HAP-1 (cell line): Measurements from ENCODE around the gene TLCD2.
"Not testable (repeated sequence)": the region's sequence is repeated elsewhere in the genome, so short reads cannot be mapped to it uniquely, and the experiment has no call there.

ENCODE experiments used
- DNase-seq, 2 experiments: peaks; one replicate each; pipeline ENCODE4 v3.0.0-alpha.2; 2016 to 2020; ENCODE audit warnings: low spot score in 2 of 2
- H3K27me3 ChIP-seq: fragments of 250-450 bp; sonication (Bioruptor Pico); 2 replicates; pipeline ENCODE4 v1.5.1; 2020; ENCODE audit warnings: low read depth, mild to moderate bottlenecking, moderate library complexity
- H3K36me3 ChIP-seq: fragments of 250-450 bp; sonication (Bioruptor Pico); replicated peaks from 2 replicates; pipeline ENCODE4 v1.5.1; 2020; ENCODE audit warnings: mild to moderate bottlenecking
- H3K4me1 ChIP-seq: fragments of 250-450 bp; sonication (Bioruptor Pico); 2 replicates; pipeline ENCODE4 v1.5.1; 2020; ENCODE audit warnings: mild to moderate bottlenecking
- H3K4me3 ChIP-seq: fragments of 250-450 bp; sonication (Bioruptor Pico); 2 replicates; pipeline ENCODE4 v1.5.1; 2020; ENCODE audit warnings: mild to moderate bottlenecking, moderate library complexity
- H3K9me3 ChIP-seq: fragments of 250-450 bp; sonication (Bioruptor Pico); 2 replicates; pipeline ENCODE4 v1.5.1; 2020; ENCODE audit warnings: mild to moderate bottlenecking, moderate library complexity
- in situ Hi-C: fragments of 300-500 bp; cut with MboI; formaldehyde crosslinking; loops from 3 replicates; pipeline ENCODE4 v1.14.3; 2020; ENCODE audit warnings: low sequenced_read_pairs, inconsistent platforms, mixed read lengths

The TLCD2 gene

DNA sequence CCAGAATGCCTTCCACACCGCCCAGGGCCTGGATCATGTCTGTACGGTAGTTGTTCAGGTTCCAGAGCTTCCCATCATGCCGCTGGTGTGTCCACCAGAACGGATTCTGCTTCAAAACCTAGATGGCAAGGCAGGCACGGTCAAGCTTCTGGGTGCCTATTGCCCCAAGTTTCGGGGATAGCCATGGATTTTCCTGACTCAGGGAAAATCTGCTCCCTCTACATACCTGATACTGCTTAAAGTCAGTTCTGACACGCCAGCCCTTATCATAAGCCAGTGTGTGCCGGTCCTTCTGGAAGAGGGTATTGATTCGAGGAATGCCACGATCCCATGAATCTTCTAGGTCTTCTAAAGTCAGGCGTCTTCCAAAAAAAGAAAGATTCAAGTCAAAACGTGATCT, 49.1 kb downstream of the TLCD2 start:
- no peak for DNase-seq
- Histone ChIP-seq H3K36me3 (peaks cover 91% of the 10 kb centered on the region), H3K4me3 (no peak overlapping the region), H3K4me1 (no peaks in the 10 kb centered on the region), H3K9me3 (no peaks in the 10 kb centered on the region), H3K27me3 (no peaks in the 10 kb centered on the region)
- in situ Hi-C loops = no loop called here

DNA sequence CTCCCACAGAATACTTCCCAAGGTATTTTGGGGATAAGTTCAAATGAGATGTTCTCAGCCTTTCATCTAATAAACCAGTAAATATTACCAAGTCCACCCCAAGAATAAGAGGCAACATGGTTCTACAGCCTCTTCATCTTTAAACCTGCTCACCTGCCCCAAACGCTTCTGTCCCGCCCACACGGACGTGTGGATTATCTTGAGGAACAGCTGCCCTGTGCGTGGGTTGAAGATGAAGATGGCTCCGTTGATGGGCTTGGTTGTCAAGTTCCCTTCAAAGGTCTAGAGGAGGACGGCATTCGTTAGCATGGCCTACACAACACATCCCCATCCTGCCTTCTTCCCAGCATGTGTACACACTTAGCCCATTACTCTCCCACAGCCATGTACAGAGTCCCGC, 52.1 kb downstream of the TLCD2 start:
- Histone ChIP-seq H3K4me3 (no peak overlapping the region), H3K4me1 (no peaks in the 10 kb centered on the region), H3K27me3 (no peaks in the 10 kb centered on the region), H3K9me3 (no peaks in the 10 kb centered on the region), H3K36me3 (peaks cover 94% of the 10 kb centered on the region)
- DNase-seq = no peak
- in situ Hi-C loops = no loop called here

DNA sequence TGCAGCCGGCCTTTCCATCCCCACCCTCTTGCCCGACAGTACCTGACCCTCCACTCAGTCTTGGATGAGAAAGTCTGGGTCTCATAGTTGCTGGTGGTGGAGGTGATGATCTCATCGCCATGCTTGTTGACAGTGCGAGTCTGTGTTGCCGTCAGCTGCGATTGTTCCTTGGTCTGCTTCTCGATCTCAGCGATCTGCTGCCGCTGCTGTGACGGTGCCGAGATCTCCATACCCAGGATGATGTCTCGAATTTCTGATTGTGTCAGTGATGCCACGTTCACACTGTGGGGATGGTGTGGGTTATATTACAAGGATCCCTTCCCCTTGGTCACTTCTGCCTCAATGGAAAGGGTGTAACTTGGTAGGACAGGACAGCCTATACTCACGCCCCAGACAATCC, 56.4 kb downstream of the TLCD2 start:
- no peak for DNase-seq
- H3K36me3 ChIP-seq = peaks cover 87% of the 10 kb centered on the region
- no peaks in the 10 kb centered on the region; the same call in 1 of the 2 replicates for H3K4me1 ChIP-seq
- H3K4me3 ChIP-seq = no peak overlapping the region
- no peaks in the 10 kb centered on the region for H3K9me3 ChIP-seq
- H3K27me3 ChIP-seq = no peaks in the 10 kb centered on the region
- in situ Hi-C loops = no loop called here

DNA sequence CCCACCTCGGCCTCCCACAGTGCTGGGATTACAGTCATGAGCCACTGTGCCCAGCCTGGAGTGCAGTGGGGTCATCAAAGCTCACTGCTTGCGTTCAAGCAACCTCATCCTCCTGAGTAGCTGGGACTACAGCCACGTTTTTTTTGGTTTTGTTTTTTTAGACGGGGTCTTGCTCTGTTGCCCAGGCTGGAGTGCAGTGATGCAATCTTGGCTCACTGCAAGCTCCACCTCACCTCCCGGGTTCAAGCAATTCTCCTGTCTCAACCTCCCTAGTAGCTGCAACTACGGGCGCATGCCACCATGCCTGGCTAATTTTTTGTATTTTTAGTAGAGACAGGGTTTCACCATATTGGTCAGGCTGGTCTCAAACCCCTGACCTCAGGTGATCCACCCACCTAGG, 57.4 kb downstream of the TLCD2 start:
- H3K27me3 ChIP-seq, in situ Hi-C loops: not testable (repeated sequence)
- peaks cover 78% of the 10 kb centered on the region for H3K36me3 ChIP-seq

More for the DNA sequence above, 57.4 kb downstream of the TLCD2 start:
- H3K4me3 ChIP-seq, H3K4me1 ChIP-seq, DNase-seq, H3K9me3 ChIP-seq: not testable (repeated sequence)
